Esophagus muscularis mucosa (tissue), 4 donors: ENCODE data around the gene SLC12A2. TPM values are rescaled to one million over a fixed set of nuclear protein-coding genes. Genes with fewer than 3 reads are reported as not detected.

Experiments used
- DNase-seq: peaks from one replicate; pipeline ENCODE4 v3.0.0-alpha.2; 2017; ENCODE audit errors: extremely low spot score
- H3K27ac ChIP-seq, 4 donors: fragments of 200-600 bp; sonication (generic); replicated peaks in 1 of 4; 1 replicate in 3 of 4; 2 replicates in 1 of 4; pipeline ENCODE4 v1.5.1; 2016 to 2019; ENCODE audit warnings: mild to moderate bottlenecking in 1 of 4
- H3K27me3 ChIP-seq, 4 donors: fragments of 200-600 bp; sonication (generic); one replicate each; pipeline versions ENCODE4 v1.5.1 to v1.6.0; 2016 to 2019
- H3K36me3 ChIP-seq, 4 donors: fragments of 200-600 bp; sonication (generic); one replicate each; pipeline ENCODE4 v1.5.1; 2016 to 2019
- H3K4me1 ChIP-seq, 4 donors: fragments of 200-600 bp; sonication (generic); one replicate each; pipeline ENCODE4 v1.5.1; 2016 to 2019
- H3K4me3 ChIP-seq, 4 donors: fragments of 200-600 bp; sonication (generic); 1 replicate in 2 of 4; 2 replicates in 2 of 4; pipeline ENCODE4 v1.5.1; 2016 to 2019; ENCODE audit warnings: mild to moderate bottlenecking in 4 of 4, moderate library complexity in 1 of 4
- H3K9me3 ChIP-seq, 4 donors: fragments of 200-600 bp; sonication (generic); 1 replicate in 3 of 4; 2 replicates in 1 of 4; pipeline ENCODE4 v1.5.1; 2016 to 2019
- EP300 ChIP-seq: sonication (generic); formaldehyde crosslinking; IDR thresholded peaks from one replicate; pipeline ENCODE4 v1.6.1; 2017; ENCODE audit warnings: antibody characterized with exemption
- POLR2A ChIP-seq: fragments of 450-650 bp; IDR thresholded peaks from one replicate; pipeline ENCODE4 v1.6.1; 2017; ENCODE audit warnings: antibody characterized with exemption, moderate library complexity, mild to moderate bottlenecking, low read depth
- POLR2AphosphoS5 ChIP-seq, 2 donors: sonication (generic); formaldehyde crosslinking; IDR thresholded peaks; one replicate each; pipeline ENCODE4 v1.6.1; 2017; ENCODE audit warnings: antibody characterized with exemption in 2 of 2
- WGBS: methylation state at CpG from one replicate; pipeline ENCODE4 v1.1.5; 2018; 5-methylcytosine and 5-hydroxymethylcytosine counted together
- intact Hi-C: fragments of 100-400 bp; cut with DNase I; formaldehyde crosslinking; loops from one replicate; pipeline ENCODE4 v1.15.1; 2023
- total RNA-seq, 4 donors: library from RNA; depleted of rRNA; stranded (reverse); fragments of >200 nt; gene quantifications; one replicate each; pipeline versions ENCODE4 v1.1.0 to v1.2.1, GENCODE V29; 2016
- TF ChIP-seq, protein P1 (sequence below), 3 experiments: fragments of 200-600 bp in 2 of 3; fragments of 450-650 bp in 1 of 3; sonication (generic) in 2 of 3; IDR thresholded peaks; one replicate each; pipeline ENCODE4 v1.5.1; 2017 to 2019; ENCODE audit warnings: antibody characterized with exemption in 3 of 3, mild to moderate bottlenecking in 2 of 3, moderate library complexity in 1 of 3

Gene SLC12A2
- total RNA-seq: 100 to 1,000 TPM in 2 of 4 donors, 10 to 100 TPM in 2; 93.4 to 132 (median 113) TPM

DNA sequence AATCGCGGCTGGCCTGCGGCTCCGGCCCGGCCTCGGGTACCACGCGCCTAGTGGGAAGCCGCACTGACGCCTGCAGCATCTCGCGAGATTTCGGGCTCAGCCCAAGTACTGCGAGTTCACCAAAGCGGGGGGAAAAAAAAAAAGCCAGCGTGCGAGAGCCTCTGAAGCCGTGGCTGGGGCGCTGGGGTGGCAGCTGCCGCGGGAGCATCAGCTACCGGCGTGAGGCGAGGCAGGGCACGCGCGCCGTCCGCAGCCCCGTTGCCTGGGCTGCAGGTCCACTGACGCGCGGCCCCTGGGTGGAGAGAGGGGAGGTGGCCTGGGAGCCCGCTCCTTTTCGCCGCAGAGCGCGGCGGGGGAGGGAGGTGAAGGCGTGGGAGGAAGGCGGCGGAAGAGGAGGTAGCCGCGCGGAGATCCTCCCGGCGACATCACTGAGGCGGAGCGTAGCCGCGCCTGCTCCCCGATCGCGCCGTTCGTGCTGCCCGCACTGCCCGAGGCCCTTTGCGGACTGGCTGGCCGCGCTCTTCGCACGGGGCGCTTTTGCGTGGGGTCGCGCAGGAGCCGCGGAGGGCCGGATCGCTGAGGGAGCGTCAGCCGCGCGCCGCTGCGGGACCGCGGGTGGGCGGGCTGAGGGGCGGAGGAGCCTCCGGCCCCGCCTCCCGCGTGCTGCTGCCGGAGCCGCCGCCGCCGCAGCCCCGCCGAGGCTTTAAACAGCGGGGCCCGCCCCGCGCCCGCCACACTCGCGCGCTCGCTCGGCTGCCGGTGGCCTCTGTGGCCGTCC lies at the start of gene SLC12A2:
Gene SLC12A2, plus strand, starts transcription at position 734 of the 778 bp plus-strand sequence. CDS start 189 bp downstream, outside the sequence.
- Histone ChIP-seq H3K27me3 (no peaks in the 10 kb centered on the region), H3K27ac (peak within 1 kb of the TSS; percentile 95 to 99 (median 97)), H3K4me1 (peaks cover 28 to 61% (median 59%) of the 10 kb centered on the region in 4 donors), H3K36me3 (no peaks in the 10 kb centered on the region), H3K4me3 (peak within 1 kb of the TSS; percentile 92 to 95 (median 94)), H3K9me3 (no peaks in the 10 kb centered on the region)
- intact Hi-C loops: loop anchor here (2.0 to 10.0 kb wide), 4 partner anchors 122 to 521 kb away; no protein-coding TSS in a partner anchor
- TF ChIP-seq POLR2A: peak; percentile 11
- TF ChIP-seq EP300: no peak
- peak; percentile 83 to 84 for TF ChIP-seq POLR2AphosphoS5 (IDR thresholded peaks at IDR 0.05)
- DNase-seq: peak; percentile 96
- WGBS: under 1% methylated on average over 46 of the region's 104 CpGs

DNA sequence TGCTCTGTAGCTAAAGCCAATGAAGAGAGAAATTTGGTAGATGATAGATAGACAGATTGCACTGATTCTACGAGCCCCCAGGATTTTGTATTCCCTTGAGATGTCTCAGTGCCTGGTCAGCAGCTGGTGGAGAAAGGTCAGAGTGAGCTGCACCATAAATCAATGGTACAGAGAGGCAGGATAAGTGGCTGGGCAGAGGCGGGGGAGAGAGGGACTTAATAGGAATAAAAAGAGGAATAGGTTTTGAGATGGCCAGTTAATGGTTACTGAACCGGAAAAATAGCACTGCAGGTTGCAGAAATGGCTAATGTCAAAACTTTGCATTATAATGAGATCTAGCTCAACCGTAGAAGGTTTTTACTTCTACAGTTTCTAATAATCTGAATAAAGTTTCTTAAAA lies 47.9 kb upstream of the SLC12A2 start:
- intact Hi-C loops: no loop called here
- Histone ChIP-seq H3K27ac (no peak overlapping the region), H3K4me3 (no peak overlapping the region), H3K9me3 (no peaks in the 10 kb centered on the region), H3K4me1 (peaks cover 0 to 6% (median 3%) of the 10 kb centered on the region in 4 donors), H3K36me3 (no peaks in the 10 kb centered on the region), H3K27me3 (no peaks in the 10 kb centered on the region)
- WGBS: 96% methylated on average over 4 of the region's 4 CpGs
- TF ChIP-seq POLR2A (no peak), POLR2AphosphoS5 (IDR thresholded peaks at IDR 0.05) (no peak), EP300 (no peak)
- TF ChIP-seq, protein P1, sequence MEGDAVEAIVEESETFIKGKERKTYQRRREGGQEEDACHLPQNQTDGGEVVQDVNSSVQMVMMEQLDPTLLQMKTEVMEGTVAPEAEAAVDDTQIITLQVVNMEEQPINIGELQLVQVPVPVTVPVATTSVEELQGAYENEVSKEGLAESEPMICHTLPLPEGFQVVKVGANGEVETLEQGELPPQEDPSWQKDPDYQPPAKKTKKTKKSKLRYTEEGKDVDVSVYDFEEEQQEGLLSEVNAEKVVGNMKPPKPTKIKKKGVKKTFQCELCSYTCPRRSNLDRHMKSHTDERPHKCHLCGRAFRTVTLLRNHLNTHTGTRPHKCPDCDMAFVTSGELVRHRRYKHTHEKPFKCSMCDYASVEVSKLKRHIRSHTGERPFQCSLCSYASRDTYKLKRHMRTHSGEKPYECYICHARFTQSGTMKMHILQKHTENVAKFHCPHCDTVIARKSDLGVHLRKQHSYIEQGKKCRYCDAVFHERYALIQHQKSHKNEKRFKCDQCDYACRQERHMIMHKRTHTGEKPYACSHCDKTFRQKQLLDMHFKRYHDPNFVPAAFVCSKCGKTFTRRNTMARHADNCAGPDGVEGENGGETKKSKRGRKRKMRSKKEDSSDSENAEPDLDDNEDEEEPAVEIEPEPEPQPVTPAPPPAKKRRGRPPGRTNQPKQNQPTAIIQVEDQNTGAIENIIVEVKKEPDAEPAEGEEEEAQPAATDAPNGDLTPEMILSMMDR (IDR thresholded peaks at IDR 0.05): no peak
- DNase-seq: no peak

DNA sequence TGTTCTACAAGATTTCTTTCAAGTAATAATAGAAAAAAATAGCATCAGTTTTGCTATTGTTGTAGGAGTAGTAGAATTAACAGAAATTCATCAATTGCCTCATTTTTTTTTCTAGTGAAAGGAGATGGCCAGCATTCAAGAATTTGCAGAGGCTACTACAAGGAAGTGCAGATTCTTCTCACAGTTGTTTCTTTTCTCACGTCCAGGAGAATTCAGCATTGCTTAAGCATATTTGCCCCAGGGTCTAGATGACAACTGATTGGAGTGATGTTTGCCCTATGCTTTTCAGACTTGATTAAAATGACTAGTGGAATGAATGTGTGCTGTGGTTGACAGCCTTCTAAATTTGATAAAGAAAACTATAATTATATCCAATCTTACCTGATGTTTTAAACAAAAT lies 46.6 kb upstream of the SLC12A2 start:
- Histone ChIP-seq H3K36me3 (no peaks in the 10 kb centered on the region), H3K27ac (no peak overlapping the region), H3K27me3 (no peaks in the 10 kb centered on the region), H3K9me3 (no peaks in the 10 kb centered on the region), H3K4me1 (peaks cover 0 to 6% (median 3%) of the 10 kb centered on the region in 4 donors), H3K4me3 (no peak overlapping the region)
- DNase-seq: no peak
- WGBS: 25% methylated on average over 1 of the region's 1 CpG
- TF ChIP-seq, protein P1 (IDR thresholded peaks at IDR 0.05): no peak
- no peak for TF ChIP-seq POLR2AphosphoS5 (IDR thresholded peaks at IDR 0.05)
- TF ChIP-seq EP300: no peak
- no peak for TF ChIP-seq POLR2A
- intact Hi-C loops: no loop called here

DNA sequence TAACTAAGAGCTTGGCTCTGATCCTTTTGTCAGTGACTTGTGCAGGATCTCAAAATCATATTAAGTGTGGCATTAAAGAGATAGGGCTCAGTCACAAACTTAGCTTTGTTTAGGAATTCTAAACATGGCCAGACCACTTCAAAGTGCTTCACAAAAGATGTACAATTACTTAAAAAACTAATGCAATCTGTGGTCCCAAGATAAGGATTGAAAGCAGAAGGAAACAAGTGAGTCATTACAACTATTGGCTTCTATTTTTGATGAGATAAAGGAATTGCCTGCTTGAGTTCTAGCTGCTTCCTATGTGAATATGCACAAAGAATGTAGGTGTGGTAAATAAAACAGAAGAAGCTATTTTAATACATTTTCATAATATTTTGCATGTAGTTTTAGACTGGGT lies 44.9 kb upstream of the SLC12A2 start:
- Histone ChIP-seq H3K4me1 (peaks cover 0 to 6% (median 3%) of the 10 kb centered on the region in 4 donors), H3K36me3 (no peaks in the 10 kb centered on the region), H3K4me3 (no peak overlapping the region), H3K27ac (no peak overlapping the region), H3K9me3 (no peaks in the 10 kb centered on the region), H3K27me3 (no peaks in the 10 kb centered on the region)
- intact Hi-C loops: no loop called here
- DNase-seq: no peak
- no peak for TF ChIP-seq EP300
- TF ChIP-seq POLR2AphosphoS5 (IDR thresholded peaks at IDR 0.05): no peak
- TF ChIP-seq, protein P1 (IDR thresholded peaks at IDR 0.05): no peak
- no peak for TF ChIP-seq POLR2A

DNA sequence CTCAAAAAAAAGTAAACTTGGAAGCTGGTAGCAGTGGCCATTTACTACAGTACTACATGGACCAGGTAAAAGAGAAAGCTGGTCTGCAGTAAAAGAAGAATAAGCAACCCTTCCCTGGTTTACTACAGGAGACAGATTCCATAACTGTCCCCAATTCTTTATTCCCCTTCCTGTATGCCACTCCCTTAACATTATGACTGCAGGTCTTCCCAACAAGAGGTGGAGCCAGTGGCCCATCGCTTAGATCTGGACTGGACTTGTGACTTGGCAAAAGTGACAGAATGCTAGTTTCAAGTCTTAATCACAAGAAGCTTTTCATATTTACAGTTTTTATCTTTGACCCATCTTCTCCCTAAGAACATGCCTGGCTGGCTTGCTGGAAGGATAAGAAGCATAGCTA lies 42.6 kb upstream of the SLC12A2 start:
- intact Hi-C loops: no loop called here
- Histone ChIP-seq H3K4me1 (peaks cover 0 to 12% (median 7%) of the 10 kb centered on the region in 4 donors), H3K9me3 (no peaks in the 10 kb centered on the region), H3K27ac (no peak overlapping the region), H3K36me3 (peaks cover 0 to 8% (median 0%) of the 10 kb centered on the region in 4 donors), H3K4me3 (no peak overlapping the region), H3K27me3 (no peaks in the 10 kb centered on the region)
- no peak for DNase-seq
- 100% methylated on average over 1 of the region's 1 CpG for WGBS
- no peak for TF ChIP-seq EP300
- TF ChIP-seq POLR2AphosphoS5 (IDR thresholded peaks at IDR 0.05): no peak
- TF ChIP-seq, protein P1 (IDR thresholded peaks at IDR 0.05): no peak
- no peak for TF ChIP-seq POLR2A
